Measurements from ENCODE around the gene PLCD1. TPM values are rescaled to one million over a fixed set of nuclear protein-coding genes. Genes with fewer than 3 reads are reported as not detected.
"Not testable (repeated sequence)": the region's sequence is repeated elsewhere in the genome, so short reads cannot be mapped to it uniquely, and the experiment has no call there.

PLCD1 gene
- total RNA-seq, 1 donor from 2014 or later: 24.3 TPM

DNA sequence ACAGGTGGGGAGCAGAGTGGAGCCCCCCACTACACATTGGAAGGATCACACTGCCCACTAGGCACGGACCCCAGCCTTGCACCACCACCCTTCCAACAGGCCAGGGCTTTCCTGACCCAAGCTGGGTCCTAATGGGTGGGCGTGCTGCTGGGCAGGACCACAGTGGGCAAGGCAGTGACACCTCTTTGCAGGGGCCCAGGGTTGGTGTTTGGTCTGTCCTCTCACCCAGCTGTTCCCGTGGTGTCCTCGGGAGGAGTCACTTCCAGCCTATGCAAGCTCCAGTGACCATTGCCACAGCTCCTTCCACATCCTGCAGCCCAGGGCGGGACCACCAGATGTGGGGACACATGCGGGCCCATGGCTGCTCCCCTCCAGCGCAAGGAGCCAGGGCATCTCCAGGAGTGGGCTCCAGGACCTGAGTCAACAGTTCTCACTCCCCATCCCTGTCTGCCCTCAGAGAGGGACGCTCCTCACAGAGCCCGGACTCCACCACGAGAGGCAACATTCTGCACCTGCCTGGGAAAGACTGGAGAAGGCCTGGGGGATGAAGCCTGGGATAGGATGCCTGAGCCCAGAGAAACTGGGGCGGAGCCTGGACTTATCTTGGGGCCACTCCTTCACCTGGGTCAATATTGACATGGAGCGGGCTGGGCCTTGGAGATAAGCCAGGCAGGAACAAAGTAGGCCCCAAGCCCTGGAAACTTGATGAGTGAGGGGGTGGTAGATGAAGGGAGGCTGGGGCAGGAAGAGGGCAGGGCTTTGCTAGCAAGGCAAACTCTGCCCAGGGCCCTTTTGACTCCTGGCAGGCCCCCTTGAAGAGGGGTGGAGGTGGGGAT is 42.7 kb downstream of the PLCD1 start:
- no peak for DNase-seq

- no peak for DNase-seq
Measured at GRCh38 chr3:37985637-37986320, 43.7 kb downstream of the PLCD1 start.

DNA sequence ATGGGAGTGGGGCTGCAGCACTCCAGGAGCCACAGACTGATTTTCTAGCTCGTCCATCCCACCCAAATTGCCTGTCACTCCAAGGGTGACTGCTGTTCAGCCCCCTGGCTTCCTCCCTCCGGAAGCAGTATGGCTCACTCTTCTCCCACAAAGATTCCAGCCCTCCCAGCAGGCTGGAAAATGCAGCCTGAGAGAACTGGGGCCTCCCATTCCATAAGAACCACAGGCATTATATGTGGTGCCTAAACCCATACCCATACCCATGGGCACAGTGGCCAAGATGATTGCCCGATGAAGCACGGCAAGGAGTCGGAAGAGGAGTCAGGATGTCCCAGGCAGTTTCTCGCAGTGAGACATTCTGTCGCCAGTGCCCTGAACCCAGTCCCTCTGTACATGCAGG is 44.8 kb downstream of the PLCD1 start:
- no peak for DNase-seq

- DNase-seq: no peak
Measured at GRCh38 chr3:37984051-37984450, 45.4 kb downstream of the PLCD1 start.

- DNase-seq: no peak
Measured at GRCh38 chr3:37982331-37982730, 47.1 kb downstream of the PLCD1 start.

GRCh38 chr3:37981348-37981664 is 48.1 kb downstream of the PLCD1 start:
- no peak for DNase-seq

DNA sequence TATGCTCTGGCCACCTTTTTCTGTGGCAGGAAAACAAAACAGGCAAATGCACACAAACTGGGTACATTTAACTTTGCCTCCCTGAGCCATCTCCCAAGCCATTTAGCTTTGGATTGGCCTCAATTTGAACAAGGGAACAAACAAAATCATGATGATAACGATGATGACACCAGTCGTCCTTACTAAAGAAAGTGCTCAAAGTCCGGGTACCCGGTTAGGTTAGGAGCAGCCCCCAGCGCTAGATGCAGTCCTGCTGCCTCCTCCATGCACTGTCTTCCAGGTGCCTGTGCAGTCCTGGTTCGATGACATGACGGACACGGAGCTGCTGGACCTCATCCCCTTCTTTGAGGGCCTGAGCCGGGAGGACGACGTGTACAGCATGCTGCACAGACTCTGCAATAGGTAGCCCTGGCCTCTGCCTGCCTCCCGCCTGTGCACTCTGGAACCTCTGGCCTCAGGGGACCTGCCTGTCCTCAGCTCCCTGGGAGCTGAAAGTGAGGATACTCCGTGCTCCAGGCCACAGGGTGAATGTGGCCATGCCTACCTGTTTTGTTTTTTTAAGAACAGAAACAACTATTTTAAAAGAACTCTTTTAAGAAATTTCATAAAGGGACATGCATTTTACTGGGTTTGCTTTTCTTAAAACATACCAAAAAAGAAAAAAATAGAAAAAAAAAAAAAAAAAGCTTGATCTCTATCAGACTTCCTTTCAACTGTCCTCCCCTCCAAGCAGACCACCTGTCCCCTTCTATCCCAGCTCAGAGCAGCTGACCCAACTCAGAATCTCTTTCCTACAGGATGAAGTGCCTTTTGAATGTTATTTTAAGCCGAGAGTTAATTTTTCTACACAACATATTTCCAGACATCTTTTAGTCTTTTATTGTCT is 48.7 kb downstream of the PLCD1 start:
- DNase-seq: peak; percentile 67

DNA sequence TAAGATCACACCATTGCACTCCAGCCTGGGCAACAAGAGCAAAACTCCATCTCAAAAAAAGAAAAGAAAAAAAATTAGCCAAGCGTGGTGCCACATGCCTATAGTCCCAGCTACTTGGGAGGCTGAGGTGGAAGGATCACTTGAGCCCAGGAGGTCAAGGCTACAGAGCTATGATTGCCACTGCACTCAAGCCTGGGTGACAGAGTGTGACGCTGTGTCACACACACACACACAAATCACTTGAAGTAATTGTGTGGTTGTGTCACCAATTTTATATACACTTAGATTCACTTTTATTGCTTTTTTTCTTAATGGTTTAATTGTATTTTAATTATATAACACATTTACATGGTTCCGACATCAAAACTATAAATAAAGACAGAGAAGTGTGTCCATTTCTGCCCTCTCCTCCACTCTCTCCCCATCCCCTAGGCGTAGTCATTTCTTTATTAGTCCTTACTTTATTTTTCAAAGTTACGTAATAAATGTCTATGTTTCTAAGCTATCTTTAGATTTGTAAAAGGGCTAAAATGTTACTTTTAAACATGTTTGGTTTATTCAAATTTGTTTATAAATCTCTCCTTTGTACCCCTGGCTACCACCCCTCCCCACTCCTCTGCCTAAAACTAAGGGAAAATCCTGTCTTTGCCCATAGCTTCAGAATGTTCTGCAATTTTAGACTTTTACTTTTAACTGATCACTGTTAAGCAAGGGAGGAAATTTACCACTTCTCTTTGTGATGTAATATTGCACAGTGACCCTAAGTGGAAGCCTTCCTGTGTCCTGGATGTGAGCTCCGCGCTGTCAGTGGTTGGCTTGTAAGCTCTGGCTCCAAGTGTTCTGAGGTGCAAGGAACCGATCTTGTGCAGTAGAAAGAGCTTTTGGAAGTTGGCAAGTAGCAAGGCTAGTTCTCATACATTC is 49.6 kb downstream of the PLCD1 start:
- DNase-seq: no peak

GRCh38 chr3:37974121-37975083 is 55.0 kb downstream of the PLCD1 start:
- peak; percentile 77 for DNase-seq

DNA sequence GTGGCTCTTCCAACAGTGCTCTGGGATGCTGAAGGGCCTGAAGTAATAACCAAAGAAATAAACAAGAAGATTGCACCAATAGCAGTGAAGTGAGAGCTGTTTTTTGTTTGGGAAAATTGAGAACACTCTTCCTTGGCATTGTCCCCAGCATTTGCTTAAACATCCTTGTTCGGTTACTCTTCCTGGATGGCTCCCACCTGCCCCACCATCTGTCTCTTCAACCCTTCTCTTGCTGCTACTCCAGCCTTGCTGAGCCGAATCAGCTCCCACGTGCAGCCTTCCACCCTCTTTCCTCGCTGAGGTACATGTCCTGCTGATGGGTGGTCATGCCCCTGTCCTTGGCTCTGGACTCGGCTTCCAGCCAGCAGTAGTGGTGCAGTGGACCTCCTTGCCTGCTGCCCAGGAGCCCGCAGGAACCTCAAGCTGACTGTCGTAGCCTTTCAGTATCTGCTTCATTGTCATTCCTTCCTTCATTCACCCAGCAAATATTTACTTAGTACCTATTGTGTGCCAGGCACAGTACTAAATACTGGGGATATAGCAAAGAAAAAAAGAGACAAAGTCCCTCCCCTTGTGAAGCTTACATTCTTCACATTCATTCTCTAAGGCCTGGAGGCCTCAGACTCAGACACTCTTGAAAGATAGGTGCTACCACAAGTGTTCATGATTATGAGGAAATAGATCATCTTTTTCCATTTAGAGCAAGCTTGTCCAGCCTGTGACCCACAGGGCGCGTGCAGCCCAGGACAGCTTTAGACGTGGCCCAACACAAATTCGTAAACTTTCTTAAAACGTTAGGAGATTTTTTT is 56.0 kb downstream of the PLCD1 start:
- no peak for DNase-seq

DNA sequence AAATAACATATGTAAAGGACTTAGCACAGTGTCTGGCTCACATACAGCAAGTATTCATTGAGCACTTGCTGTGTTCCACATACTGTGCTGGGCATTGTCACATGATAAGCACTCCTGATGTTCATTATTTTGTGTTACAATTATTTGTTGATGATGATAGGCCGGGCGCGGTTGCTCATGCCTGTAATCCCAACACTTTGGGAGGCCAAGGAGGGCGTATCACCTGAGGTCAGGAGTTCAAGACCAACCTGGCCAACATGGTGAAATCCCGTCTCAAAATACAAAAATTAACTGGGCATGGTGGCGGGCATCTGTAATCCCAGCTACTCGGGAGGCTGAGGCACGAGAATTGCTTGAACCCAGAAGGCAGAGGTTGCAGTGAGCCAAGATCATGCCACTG is 57.4 kb downstream of the PLCD1 start:
- not testable (repeated sequence) for DNase-seq

DNA sequence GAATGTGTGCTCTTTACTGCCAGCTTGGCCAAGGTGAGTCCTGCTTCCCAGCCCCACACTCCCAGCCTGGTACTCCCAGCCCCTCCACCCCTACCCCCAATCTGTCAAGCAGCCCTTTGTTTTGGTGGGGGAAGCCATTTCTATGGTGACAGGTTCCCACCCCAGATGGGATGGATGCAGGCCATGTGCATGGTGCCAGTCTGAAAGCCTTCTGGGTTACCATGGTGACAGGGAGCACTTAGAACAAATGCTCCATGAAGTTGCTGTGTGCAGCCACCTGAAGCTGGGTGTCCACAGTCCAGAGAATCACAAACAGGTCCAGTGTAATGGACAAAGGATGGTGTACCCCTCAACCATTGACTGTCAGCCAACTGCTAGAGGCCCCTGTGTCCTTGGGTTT is 58.0 kb downstream of the PLCD1 start:
- DNase-seq: no peak

- DNase-seq: no peak
Measured at GRCh38 chr3:37970802-37971201, 58.6 kb downstream of the PLCD1 start.

- peak; percentile 91 for DNase-seq
Measured at GRCh38 chr3:37969596-37970100, 59.8 kb downstream of the PLCD1 start.

- peak; percentile 56 for DNase-seq
Measured at GRCh38 chr3:37968813-37969595, 60.4 kb downstream of the PLCD1 start.

GRCh38 chr3:37968199-37968598 is 61.2 kb downstream of the PLCD1 start:
- no peak for DNase-seq

GRCh38 chr3:37967260-37967881 is 62.1 kb downstream of the PLCD1 start:
- DNase-seq: peak; percentile 70

- no peak for DNase-seq
Measured at GRCh38 chr3:37964716-37965115, 64.7 kb downstream of the PLCD1 start.

Data from tongue (tissue), 2 donors.